Neural progenitor cell (in vitro differentiated cells): Measurements from ENCODE around the gene IQGAP2.

Experiments used
- CTCF ChIP-seq: fragments of 200-600 bp; sonication (generic); IDR thresholded peaks from 2 replicates; pipeline ENCODE4 v1.5.1; 2017; ENCODE audit warnings: antibody characterized with exemption, mild to moderate bottlenecking
- EZH2 ChIP-seq: fragments of 200-600 bp; sonication (generic); IDR thresholded peaks from 2 replicates; pipeline ENCODE4 v1.6.1; 2017; ENCODE audit warnings: antibody characterized with exemption, mild to moderate bottlenecking, moderate library complexity

- TF ChIP-seq CTCF, result no peak
- no peak for TF ChIP-seq EZH2
Observed at GRCh38 chr5:76497065-76497460, 94.0 kb downstream of the IQGAP2 start.
